Measurements from ENCODE around the gene SCAMP4. TPM values are rescaled to one million over a fixed set of nuclear protein-coding genes. Genes with fewer than 3 reads are reported as not detected.

The SCAMP4 gene
- total and polyA plus RNA-seq, 2 of the 13 experiments (the other 11 are each of a cell fraction or from before 2014, with no cell fraction given): 10.7 to 13.7 TPM

GRCh38 chr19:1944916-1945561, 39.8 kb downstream of the SCAMP4 start:
- Histone ChIP-seq H3K27ac (ENCODE audit: extremely low read length, insufficient read depth, low read length) (no peak overlapping the region), H2AFZ (ENCODE audit: low read length) (no peak overlapping the region), H4K20me1 (ENCODE audit: insufficient read depth, low read length) (peaks cover 57% of the 10 kb centered on the region), H3K4me2 (ENCODE audit: low read depth, low read length) (no peak overlapping the region), H3K27me3 (ENCODE audit: control insufficient read depth in 1 of 2, insufficient read depth in 2 of 2, low read length in 2 of 2) (no peaks in the 10 kb centered on the region; a peak in 1 of 5 replicates), H3K4me1 (ENCODE audit: insufficient read depth, low read length) (peaks cover 23% of the 10 kb centered on the region), H3K9me3 (ENCODE audit: low read length) (no peaks in the 10 kb centered on the region), H3K36me3 (replicated peaks in 1 of 2; ENCODE audit: control insufficient read depth in 1 of 2, insufficient read depth in 2 of 2, low read length in 2 of 2) (peaks cover 2 to 9% of the 10 kb centered on the region in 2 experiments; a peak in 3 of 5 replicates), H3K79me2 (ENCODE audit: insufficient read depth, low read length) (peaks cover 67% of the 10 kb centered on the region), H3K4me3 (replicated peaks in 1 of 3; ENCODE audit: insufficient read depth in 1 of 3, low read depth in 2 of 3, low read length in 3 of 3) (no peak overlapping the region), H3K9ac (ENCODE audit: insufficient read depth, low read depth, low read length) (no peak overlapping the region)
- ATAC-seq: no peak
- ChIA-PET CTCF (ENCODE audit: low intra/inter-chr PET ratio, low total read pairs) (interaction anchor here (0.7 kb wide), 1 partner anchor 125 kb away, joined by 4 read pairs; no protein-coding TSS in a partner anchor), POLR2A (no interaction called here)
- intact Hi-C loops (cut with micrococcal nuclease; ENCODE audit: unreplicated experiment): no loop called here
- TF ChIP-seq ZNF180 (CRISPR knock-in tag; IDR thresholded peaks at IDR 0.05; ENCODE audit: borderline replicate concordance, low read depth) (no peak), ZNF431 (CRISPR knock-in tag; IDR thresholded peaks at IDR 0.05; ENCODE audit: borderline replicate concordance, low read depth) (no peak), ZBTB38 (CRISPR knock-in tag; IDR thresholded peaks at IDR 0.05) (peak; percentile 49; the same call in 1 of the 2 replicates), HNRNPL (IDR thresholded peaks at IDR 0.05; ENCODE audit: low read depth, low read length) (0 out of 2 replicates have a peak, but pooled peaks have one; percentile 17), DBP (CRISPR knock-in tag; IDR thresholded peaks at IDR 0.05; ENCODE audit: not compliant biosample characterization) (no peak)
- in situ Hi-C loops (cut with HindIII; ENCODE audit: extremely low pct_ligation_motif_present, low pct_unique_long_range_greater_than_20kb): no loop called here
- DNase-seq (ENCODE audit: low spot score): no peak
- BruUV-seq (replicated peaks): no TSS peak
- 89% methylated on average over 12 of the region's 30 CpGs for WGBS (ENCODE audit: low lambda C conversion rate)
- no peak for FAIRE-seq

DNA sequence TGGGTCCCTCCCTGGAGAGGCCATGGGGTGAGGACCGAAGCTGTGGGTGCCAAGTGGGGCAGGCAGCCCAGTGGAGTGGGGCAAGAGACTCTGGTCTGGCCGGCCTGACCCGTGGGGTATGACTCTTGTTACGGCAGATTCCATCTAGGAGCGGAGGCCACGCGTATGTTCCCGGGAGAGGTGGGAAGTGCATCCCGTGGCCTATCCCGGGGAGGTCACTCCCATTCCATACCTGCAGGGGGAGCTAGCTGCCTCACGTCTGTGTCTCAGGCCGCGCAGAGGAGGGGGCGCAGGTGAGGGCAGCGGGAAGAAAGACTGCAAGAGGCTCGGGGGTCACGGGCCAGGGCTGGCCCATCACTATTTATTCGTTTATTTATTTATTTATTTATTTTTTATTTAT, 40.7 kb downstream of the SCAMP4 start:
- BruUV-seq (replicated peaks): no TSS peak
- Histone ChIP-seq H3K4me2 (ENCODE audit: low read depth, low read length) (0 out of 2 replicates have a peak overlapping the region, but pooled peaks have one; percentile 3), H3K27ac (ENCODE audit: extremely low read length, insufficient read depth, low read length) (no peak overlapping the region), H3K4me1 (ENCODE audit: insufficient read depth, low read length) (peaks cover 21% of the 10 kb centered on the region), H3K9ac (ENCODE audit: insufficient read depth, low read depth, low read length) (no peak overlapping the region), H3K36me3 (replicated peaks in 1 of 2; ENCODE audit: control insufficient read depth in 1 of 2, insufficient read depth in 2 of 2, low read length in 2 of 2) (peaks cover 2 to 9% of the 10 kb centered on the region in 2 experiments; a peak in 3 of 5 replicates), H3K27me3 (ENCODE audit: control insufficient read depth in 1 of 2, insufficient read depth in 2 of 2, low read length in 2 of 2) (no peaks in the 10 kb centered on the region; a peak in 1 of 5 replicates), H3K9me3 (ENCODE audit: low read length) (no peaks in the 10 kb centered on the region), H3K4me3 (replicated peaks in 1 of 3; ENCODE audit: insufficient read depth in 1 of 3, low read depth in 2 of 3, low read length in 3 of 3) (no peak overlapping the region), H3K79me2 (ENCODE audit: insufficient read depth, low read length) (peaks cover 73% of the 10 kb centered on the region), H2AFZ (ENCODE audit: low read length) (no peak overlapping the region), H4K20me1 (ENCODE audit: insufficient read depth, low read length) (peaks cover 57% of the 10 kb centered on the region)
- WGBS (ENCODE audit: low lambda C conversion rate): 43% methylated on average over 15 of the region's 18 CpGs
- in situ Hi-C loops (cut with HindIII; ENCODE audit: extremely low pct_ligation_motif_present, low pct_unique_long_range_greater_than_20kb) (no loop called here), intact Hi-C loops (cut with micrococcal nuclease; ENCODE audit: unreplicated experiment) (no loop called here)
- CTCF ChIA-PET (ENCODE audit: low intra/inter-chr PET ratio, low total read pairs): interaction anchor here (0.5 to 0.7 kb wide), 2 partner anchors 124 kb away, joined by 3 to 4 read pairs; no protein-coding TSS in a partner anchor
- peak; percentile 58 for DNase-seq (ENCODE audit: low spot score)
- ATAC-seq: peak; percentile 35
- POLR2A ChIA-PET: no interaction called here
- FAIRE-seq: peak; percentile 43
- TF ChIP-seq ZFY (CRISPR knock-in tag; IDR thresholded peaks at IDR 0.05) (peak; percentile 21; the same call in 1 of the 2 replicates), GATAD2A (CRISPR knock-in tag; IDR thresholded peaks at IDR 0.05) (0 out of 2 replicates have a peak, but pooled peaks have one; percentile 33), ZNF430 (CRISPR knock-in tag; IDR thresholded peaks at IDR 0.05) (no peak), ZBTB33 (CRISPR knock-in tag; IDR thresholded peaks at IDR 0.05) (peak; percentile 99)

All from HepG2 (cell line).